GM12873 (cell line): Measurements from ENCODE around the gene MVP.

Experiments
- TF ChIP-seq, protein P1 (sequence below): IDR thresholded peaks from 2 replicates; pipeline ENCODE4 v1.5.1; 2012; ENCODE audit warnings: low read depth, mild to moderate bottlenecking, moderate library complexity, low read length, control low read depth; ENCODE audit not compliant: insufficient read depth; ENCODE audit errors: missing control alignments

MVP gene

GRCh38 chr16:29862383-29862883, 42.2 kb downstream of the MVP start:
- TF ChIP-seq, protein P1, sequence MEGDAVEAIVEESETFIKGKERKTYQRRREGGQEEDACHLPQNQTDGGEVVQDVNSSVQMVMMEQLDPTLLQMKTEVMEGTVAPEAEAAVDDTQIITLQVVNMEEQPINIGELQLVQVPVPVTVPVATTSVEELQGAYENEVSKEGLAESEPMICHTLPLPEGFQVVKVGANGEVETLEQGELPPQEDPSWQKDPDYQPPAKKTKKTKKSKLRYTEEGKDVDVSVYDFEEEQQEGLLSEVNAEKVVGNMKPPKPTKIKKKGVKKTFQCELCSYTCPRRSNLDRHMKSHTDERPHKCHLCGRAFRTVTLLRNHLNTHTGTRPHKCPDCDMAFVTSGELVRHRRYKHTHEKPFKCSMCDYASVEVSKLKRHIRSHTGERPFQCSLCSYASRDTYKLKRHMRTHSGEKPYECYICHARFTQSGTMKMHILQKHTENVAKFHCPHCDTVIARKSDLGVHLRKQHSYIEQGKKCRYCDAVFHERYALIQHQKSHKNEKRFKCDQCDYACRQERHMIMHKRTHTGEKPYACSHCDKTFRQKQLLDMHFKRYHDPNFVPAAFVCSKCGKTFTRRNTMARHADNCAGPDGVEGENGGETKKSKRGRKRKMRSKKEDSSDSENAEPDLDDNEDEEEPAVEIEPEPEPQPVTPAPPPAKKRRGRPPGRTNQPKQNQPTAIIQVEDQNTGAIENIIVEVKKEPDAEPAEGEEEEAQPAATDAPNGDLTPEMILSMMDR = no peak

GRCh38 chr16:29862884-29863668, 42.8 kb downstream of the MVP start, which contains the start of gene CDIPT:
TSS of gene CDIPT (minus strand) at chr16:29863226. CDS start at chr16:29862857, 369 bp downstream.
- TF ChIP-seq, protein P1 = peak; percentile 84

GRCh38 chr16:29863669-29863984, 43.4 kb downstream of the MVP start:
- TF ChIP-seq, protein P1 = no peak

DNA sequence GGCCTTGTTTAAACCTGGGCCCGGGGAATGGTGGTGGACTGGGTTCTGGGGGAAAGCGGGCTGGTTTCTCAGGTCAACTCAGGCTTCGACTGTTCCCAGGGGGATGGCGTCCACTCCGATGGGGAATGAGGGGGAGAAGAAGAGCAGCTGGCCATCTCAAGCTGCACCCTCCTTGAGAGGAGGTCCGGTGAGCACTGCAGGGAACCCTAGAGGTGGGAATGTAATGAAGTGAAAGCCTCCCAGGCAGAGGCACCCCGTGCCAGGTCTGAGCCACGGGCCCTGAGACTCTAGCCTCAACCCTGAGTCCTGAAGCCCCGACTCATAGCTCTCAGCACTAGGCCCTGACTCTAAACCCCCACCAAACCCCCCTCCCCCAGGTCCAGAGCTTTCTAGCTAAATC, 43.9 kb downstream of the MVP start:
- TF ChIP-seq, protein P1 = no peak

GRCh38 chr16:29868396-29869009, 48.2 kb downstream of the MVP start:
- TF ChIP-seq, protein P1 = no peak

- TF ChIP-seq, protein P1 = no peak
Measured at GRCh38 chr16:29871822-29872546, 51.7 kb downstream of the MVP start.

- TF ChIP-seq, protein P1 = no peak
Measured at GRCh38 chr16:29873319-29873718, 53.1 kb downstream of the MVP start.
